Activated CD8-positive, alpha-beta memory T cell treated with anti-CD3 and anti-CD28 coated beads, Interleukin-2, amount 50 U/mL, for 4 hours (primary cell): ENCODE measurements around the gene CNN3.

Experiments used
- DNase-seq: peaks from one replicate; pipeline ENCODE4 v3.0.0-alpha.2; 2020

The CNN3 gene

GRCh38 chr1:94851571-94851970 is 75.3 kb downstream of the CNN3 start:
- no peak for DNase-seq
